HFFc6 (cell line): ENCODE data around the gene EGLN1. TPM values are rescaled to one million over a fixed set of nuclear protein-coding genes. Genes with fewer than 3 reads are reported as not detected.
A peak's percentile ranks its signal among the peaks of the same experiment; 100 is the strongest.

Source experiments
- DNase-seq: peaks from one replicate; pipeline ENCODE4 v3.0.0-alpha.2; 2018
- H3K27ac Mint-ChIP-seq: 2 replicates; pipeline ENCODE4 v1.8.0; 2020; ENCODE audit warnings: mild to moderate bottlenecking, mixed read lengths
- H3K27me3 Mint-ChIP-seq: 2 replicates; pipeline ENCODE4 v1.8.0; 2021; ENCODE audit warnings: mild to moderate bottlenecking, moderate library complexity, mixed read lengths; ENCODE audit not compliant: insufficient read depth
- H3K36me3 Mint-ChIP-seq: 2 replicates; pipeline ENCODE4 v1.8.0; 2021; ENCODE audit warnings: low read depth, mixed read lengths
- H3K4me1 Mint-ChIP-seq: 2 replicates; pipeline ENCODE4 v1.8.0; 2020; ENCODE audit warnings: low read depth, mixed read lengths
- H3K4me3 Mint-ChIP-seq: 2 replicates; pipeline ENCODE4 v1.8.0; 2020; ENCODE audit warnings: mild to moderate bottlenecking, moderate library complexity, mixed read lengths
- H3K9me3 Mint-ChIP-seq: 2 replicates; pipeline ENCODE4 v1.8.0; 2020; ENCODE audit warnings: mild to moderate bottlenecking, mixed read lengths
- CTCF ChIP-seq: fragments of 200-600 bp; sonication (generic); IDR thresholded peaks from 2 replicates; pipeline ENCODE4 v1.5.0; 2021; ENCODE audit warnings: antibody characterized with exemption, mild to moderate bottlenecking
- total RNA-seq, 6 experiments: library from RNA; stranded (reverse); fragmentation: NEBNext Ultra II Directional; extraction: Animal tissue kit (Norgen Biotek cat#: 25700); gene quantifications; 2 replicates in 1 of 6; 3 replicates in 5 of 6; pipeline ENCODE4 v1.2.3, GENCODE V29; 2021

EGLN1 gene
- total RNA-seq, 6 experiments from 2014 or later = 22.5 to 31.8 (median 26.0) TPM

DNA sequence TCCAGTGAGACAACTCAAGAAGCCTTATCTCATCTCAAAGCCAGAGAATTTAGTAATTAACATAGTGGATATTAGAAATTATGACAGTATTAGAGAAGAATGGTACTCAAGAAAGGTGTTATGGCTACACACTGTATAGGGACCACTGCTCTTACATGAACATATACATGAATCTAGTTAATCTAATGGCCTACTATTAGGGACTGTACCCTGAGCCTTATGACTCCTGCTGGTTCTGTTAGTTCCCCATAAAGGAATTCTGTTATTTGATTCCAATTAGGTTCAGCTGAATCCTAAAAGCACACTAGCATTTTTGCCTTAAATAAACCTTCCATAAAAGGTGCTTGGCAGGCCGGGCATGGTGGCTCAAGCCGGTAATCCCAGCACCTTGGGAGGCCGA is 39.7 kb downstream of the EGLN1 start:
- DNase-seq = no peak
- Mint-ChIP-seq H3K27ac (no peak overlapping the region), H3K9me3 (no peaks in the 10 kb centered on the region), H3K4me1 (peaks cover 9% of the 10 kb centered on the region), H3K36me3 (no peaks in the 10 kb centered on the region), H3K27me3 (no peaks in the 10 kb centered on the region; the same call in 1 of the 2 replicates), H3K4me3 (no peak overlapping the region)
- no peak for TF ChIP-seq CTCF

GRCh38 chr1:231381729-231382128 is 40.4 kb downstream of the EGLN1 start:
- H3K4me3 Mint-ChIP-seq = no peak overlapping the region
- H3K9me3 Mint-ChIP-seq = no peaks in the 10 kb centered on the region
- TF ChIP-seq CTCF = no peak
- no peak overlapping the region for H3K27ac Mint-ChIP-seq
- no peak for DNase-seq
- no peaks in the 10 kb centered on the region for H3K36me3 Mint-ChIP-seq
- peaks cover 14% of the 10 kb centered on the region for H3K4me1 Mint-ChIP-seq
- H3K27me3 Mint-ChIP-seq = no peaks in the 10 kb centered on the region

DNA sequence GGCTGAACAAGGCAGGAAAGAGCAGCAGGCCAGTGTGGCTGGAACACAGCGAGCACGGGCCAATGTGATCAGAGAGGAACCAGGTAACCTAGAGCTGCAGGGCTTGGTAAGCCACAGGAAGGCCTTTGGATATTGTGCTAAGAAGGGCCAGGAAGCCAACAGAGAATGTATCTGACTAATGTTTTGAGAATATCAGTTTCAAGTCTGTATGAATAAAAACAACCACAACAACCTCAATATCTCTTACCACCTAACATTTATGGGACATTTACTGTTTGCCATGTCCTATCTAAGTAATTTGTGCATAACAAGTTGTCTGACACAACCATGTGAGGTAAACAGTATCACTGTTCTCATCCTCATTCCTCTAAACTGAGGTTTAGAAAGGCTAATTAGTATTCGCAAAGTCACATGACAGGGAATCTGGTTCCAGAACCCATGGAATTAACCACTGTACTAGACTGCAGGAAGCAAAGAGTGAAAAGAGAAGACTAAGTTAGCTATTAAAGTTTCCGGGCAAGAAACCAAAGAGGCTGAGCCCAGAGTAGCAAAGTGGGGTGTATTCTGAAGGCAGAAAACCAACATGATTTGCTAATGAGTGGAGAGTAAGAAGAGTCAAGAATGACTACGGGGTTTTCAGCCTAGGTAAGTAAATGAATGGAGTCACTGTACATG is 45.1 kb downstream of the EGLN1 start:
- Mint-ChIP-seq H3K4me3 (no peak overlapping the region), H3K36me3 (no peaks in the 10 kb centered on the region), H3K27me3 (no peaks in the 10 kb centered on the region), H3K9me3 (no peaks in the 10 kb centered on the region), H3K27ac (peak overlapping the region; percentile 27; the same call in 1 of the 2 replicates), H3K4me1 (peaks cover 27% of the 10 kb centered on the region)
- TF ChIP-seq CTCF = no peak
- DNase-seq = no peak

DNA sequence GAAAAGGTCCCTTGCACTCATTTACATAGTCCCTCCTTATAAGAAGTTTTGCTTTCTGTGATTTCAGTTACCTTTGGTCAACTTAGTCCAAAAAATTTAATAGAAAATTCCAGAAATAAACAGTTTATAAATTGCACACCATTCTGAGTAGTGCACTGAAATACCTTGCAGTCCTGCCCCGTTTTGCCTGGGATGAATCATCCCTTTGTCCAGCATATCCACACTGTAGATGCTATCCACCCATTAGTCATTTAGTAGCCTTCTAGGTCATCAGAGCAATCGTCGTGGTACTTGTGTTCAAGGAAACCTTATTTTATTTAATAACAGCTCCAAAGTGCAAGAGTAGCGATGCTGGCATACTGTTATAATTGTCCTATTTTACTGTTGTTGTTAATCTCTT is 46.0 kb downstream of the EGLN1 start:
- Mint-ChIP-seq H3K4me3 (no peak overlapping the region), H3K27ac (no peak overlapping the region), H3K36me3 (no peaks in the 10 kb centered on the region), H3K4me1 (peaks cover 27% of the 10 kb centered on the region), H3K27me3 (no peaks in the 10 kb centered on the region), H3K9me3 (no peaks in the 10 kb centered on the region)
- no peak for TF ChIP-seq CTCF
- DNase-seq = peak; percentile 33

DNA sequence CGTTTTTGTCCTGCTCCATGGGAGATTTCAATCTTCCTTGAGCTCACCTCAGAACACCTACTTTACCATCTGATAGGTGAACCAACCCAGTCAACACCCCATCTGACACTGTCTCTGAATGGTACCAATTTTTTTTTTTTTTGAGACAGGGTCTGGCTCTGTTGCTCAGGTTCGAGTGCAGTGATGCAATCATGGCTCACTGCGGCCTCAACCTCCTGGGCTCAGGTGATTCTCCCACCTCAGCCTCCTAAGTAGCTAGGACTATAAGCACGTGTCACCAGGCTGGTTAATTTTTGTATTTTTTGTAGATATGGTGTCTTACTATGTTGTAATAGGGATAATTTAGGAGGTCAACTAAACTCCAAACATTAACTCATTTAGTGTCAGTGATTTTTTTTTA is 47.7 kb downstream of the EGLN1 start:
- H3K4me3 Mint-ChIP-seq = no peak overlapping the region
- no peak for DNase-seq
- no peaks in the 10 kb centered on the region for H3K9me3 Mint-ChIP-seq
- H3K27ac Mint-ChIP-seq = no peak overlapping the region
- no peaks in the 10 kb centered on the region for H3K36me3 Mint-ChIP-seq
- H3K27me3 Mint-ChIP-seq = no peaks in the 10 kb centered on the region
- TF ChIP-seq CTCF = no peak
- H3K4me1 Mint-ChIP-seq = peaks cover 27% of the 10 kb centered on the region
